Ovary (tissue), 9 donors: ENCODE measurements around the gene CNTNAP4. TPM values are rescaled to one million over a fixed set of nuclear protein-coding genes. Genes with fewer than 3 reads are reported as not detected.

ENCODE experiments used
- DNase-seq, 5 donors: peaks; one replicate each; pipeline ENCODE4 v3.0.0-alpha.2; 2019 to 2020
- H3K27ac ChIP-seq, 2 donors: fragments of 200-600 bp; one replicate each; pipeline versions ENCODE4 v1.5.1 to v1.8.0; 2019 to 2022
- H3K27me3 ChIP-seq: fragments of 200-600 bp; one replicate; pipeline ENCODE4 v1.8.0; 2022
- H3K36me3 ChIP-seq: fragments of 200-600 bp; sonication (generic); one replicate; pipeline ENCODE4 v1.5.1; 2019
- H3K4me1 ChIP-seq: one replicate; pipeline ENCODE4 v1.8.1; 2013; ENCODE audit warnings: mild to moderate bottlenecking, moderate library complexity; ENCODE audit not compliant: insufficient read depth
- H3K4me3 ChIP-seq: fragments of 200-600 bp; sonication (generic); one replicate; pipeline ENCODE4 v1.5.1; 2017
- H3K9me3 ChIP-seq, 2 donors: fragments of 200-600 bp in 1 of 2; sonication (generic) in 1 of 2; one replicate each; pipeline versions ENCODE4 v1.5.1 to v1.8.1; 2013 to 2019; ENCODE audit warnings: mild to moderate bottlenecking in 1 of 2, moderate library complexity in 1 of 2
- EP300 ChIP-seq: sonication (generic); formaldehyde crosslinking; IDR thresholded peaks from one replicate; pipeline ENCODE4 v1.6.1; 2017; ENCODE audit warnings: antibody characterized with exemption
- POLR2A ChIP-seq: fragments of 450-650 bp; IDR thresholded peaks from one replicate; pipeline ENCODE4 v1.6.1; 2017; ENCODE audit warnings: antibody characterized with exemption, mild to moderate bottlenecking, moderate library complexity
- WGBS, 3 donors: extraction: QIAGEN DNeasy Blood & Tissue Kit in 1 of 3; methylation state at CpG; one replicate each; pipeline versions ENCODE4 v1.1.5 to v1.1.7; 2013 to 2017; 5-methylcytosine and 5-hydroxymethylcytosine counted together
- intact Hi-C, 4 donors: fragments of 100-400 bp; cut with DNase I; formaldehyde crosslinking; loops; one replicate each; pipeline versions ENCODE4 v1.11.0 to v1.15.1; 2022 to 2023
- polyA plus RNA-seq, 2 donors: library from polyadenylated mRNA; stranded (reverse); fragments of 200-250 nt in 1 of 2; fragments of 350-450 nt in 1 of 2; fragmentation: Illumina TruSeq in 1 of 2; extraction: RNeasy Lipid Tissue Mini Kit (QIAGEN cat#74804) in 1 of 2; gene quantifications; one replicate each; pipeline ENCODE4 v1.2.3, GENCODE V29; 2013 to 2014
- total RNA-seq, 7 donors: library from RNA; depleted of rRNA in 2 of 7; stranded (reverse); fragments of >200 nt in 2 of 7; fragmentation: NEBNext Ultra II Directional in 3 of 7; extraction: Animal tissue kit (Norgen Biotek cat#: 25700) in 3 of 7; gene quantifications; one replicate each; pipeline versions ENCODE4 v1.1.0 to v1.2.4, GENCODE V29; 2016 to 2023
- TF ChIP-seq, protein P1 (sequence below), 3 donors: fragments of 450-650 bp in 2 of 3; fragments of 200-600 bp in 1 of 3; IDR thresholded peaks; one replicate each; pipeline versions ENCODE4 v1.5.1 to v1.8.0; 2016 to 2022; ENCODE audit warnings: antibody characterized with exemption in 3 of 3, mild to moderate bottlenecking in 1 of 3
- donor health status: DM: no; HTN: no; CAD: no; lungs with moderate emphysema.
- donor health status: DM: no; HTN: no; CAD: no.
- donor health status: Bipolar disorder and iron deficiency.
- donor health status: DM: yes; HTN: yes; CAD: no.
- donor health status: DM: no; HTN: no; CAD: no.
- donor health status: DM: yes; HTN: yes; CAD: no.

The CNTNAP4 gene
- total and polyA plus RNA-seq, 9 donors: 0.07 to 0.52 (median 0.36) TPM; not detected in 5

DNA sequence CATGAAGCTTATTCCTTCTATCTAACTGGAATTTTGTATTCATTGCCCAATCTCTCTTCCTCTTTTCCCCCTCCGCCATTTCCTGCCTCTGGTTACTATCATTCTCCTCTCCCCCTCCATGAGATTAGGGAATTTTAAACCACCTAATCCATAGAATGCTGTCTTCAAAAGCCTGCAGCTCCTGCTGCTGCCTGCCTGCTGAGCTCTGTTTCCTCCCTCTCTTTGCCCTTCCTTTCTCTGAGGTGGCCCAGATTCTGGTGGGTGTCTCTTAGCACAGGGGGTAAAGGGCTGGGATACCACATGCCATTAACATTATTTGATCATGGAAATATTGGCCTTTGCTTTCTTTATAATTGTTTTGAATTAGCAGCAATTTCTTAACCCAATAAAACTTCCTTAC is 241.6 kb downstream of the CNTNAP4 start:
- TF ChIP-seq POLR2A (no peak), EP300 (no peak)
- TF ChIP-seq, protein P1, sequence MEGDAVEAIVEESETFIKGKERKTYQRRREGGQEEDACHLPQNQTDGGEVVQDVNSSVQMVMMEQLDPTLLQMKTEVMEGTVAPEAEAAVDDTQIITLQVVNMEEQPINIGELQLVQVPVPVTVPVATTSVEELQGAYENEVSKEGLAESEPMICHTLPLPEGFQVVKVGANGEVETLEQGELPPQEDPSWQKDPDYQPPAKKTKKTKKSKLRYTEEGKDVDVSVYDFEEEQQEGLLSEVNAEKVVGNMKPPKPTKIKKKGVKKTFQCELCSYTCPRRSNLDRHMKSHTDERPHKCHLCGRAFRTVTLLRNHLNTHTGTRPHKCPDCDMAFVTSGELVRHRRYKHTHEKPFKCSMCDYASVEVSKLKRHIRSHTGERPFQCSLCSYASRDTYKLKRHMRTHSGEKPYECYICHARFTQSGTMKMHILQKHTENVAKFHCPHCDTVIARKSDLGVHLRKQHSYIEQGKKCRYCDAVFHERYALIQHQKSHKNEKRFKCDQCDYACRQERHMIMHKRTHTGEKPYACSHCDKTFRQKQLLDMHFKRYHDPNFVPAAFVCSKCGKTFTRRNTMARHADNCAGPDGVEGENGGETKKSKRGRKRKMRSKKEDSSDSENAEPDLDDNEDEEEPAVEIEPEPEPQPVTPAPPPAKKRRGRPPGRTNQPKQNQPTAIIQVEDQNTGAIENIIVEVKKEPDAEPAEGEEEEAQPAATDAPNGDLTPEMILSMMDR (IDR thresholded peaks at IDR 0.05): no peak
- H3K27ac ChIP-seq: no peak overlapping the region

DNA sequence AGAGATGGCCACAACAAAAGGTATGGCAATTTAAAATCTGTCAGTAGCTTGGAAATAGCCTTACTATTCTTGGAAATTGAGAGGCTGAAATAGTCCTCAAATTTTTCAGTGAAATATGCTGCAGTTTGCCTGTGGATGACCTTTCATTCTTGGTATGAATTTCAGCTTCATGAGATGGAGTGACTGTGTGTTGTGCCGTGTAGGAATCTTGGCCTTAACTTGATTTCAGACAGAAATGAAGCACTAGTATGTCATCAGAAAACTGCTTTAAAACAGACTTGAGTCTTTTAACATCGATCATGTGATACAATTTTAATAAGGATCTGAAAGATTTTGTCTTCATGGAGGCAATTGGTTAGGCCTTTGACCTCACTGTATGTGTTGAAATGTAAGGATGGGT is 247.2 kb downstream of the CNTNAP4 start:
- Histone ChIP-seq H3K4me1 (no peaks in the 10 kb centered on the region), H3K4me3 (no peak overlapping the region), H3K27me3 (no peaks in the 10 kb centered on the region), H3K9me3 (no peaks in the 10 kb centered on the region), H3K36me3 (no peaks in the 10 kb centered on the region), H3K27ac (no peak overlapping the region)
- no peak for DNase-seq
- intact Hi-C loops: no loop called here
- WGBS, 3 donors: 61 to 65% (median 61%) methylated on average over 2 of the region's 2 CpGs
- TF ChIP-seq EP300: no peak
- TF ChIP-seq, protein P1 (IDR thresholded peaks at IDR 0.05): no peak
- no peak for TF ChIP-seq POLR2A

More for the DNA sequence above, 241.6 kb downstream of the CNTNAP4 start:
- Histone ChIP-seq H3K4me1 (no peaks in the 10 kb centered on the region), H3K9me3 (no peaks in the 10 kb centered on the region), H3K4me3 (no peak overlapping the region), H3K27me3 (no peaks in the 10 kb centered on the region), H3K36me3 (no peaks in the 10 kb centered on the region)
- DNase-seq: no peak
- WGBS, 3 donors: 63 to 75% (median 74%) methylated on average over 1 of the region's 1 CpG
- intact Hi-C loops: no loop called here

DNA sequence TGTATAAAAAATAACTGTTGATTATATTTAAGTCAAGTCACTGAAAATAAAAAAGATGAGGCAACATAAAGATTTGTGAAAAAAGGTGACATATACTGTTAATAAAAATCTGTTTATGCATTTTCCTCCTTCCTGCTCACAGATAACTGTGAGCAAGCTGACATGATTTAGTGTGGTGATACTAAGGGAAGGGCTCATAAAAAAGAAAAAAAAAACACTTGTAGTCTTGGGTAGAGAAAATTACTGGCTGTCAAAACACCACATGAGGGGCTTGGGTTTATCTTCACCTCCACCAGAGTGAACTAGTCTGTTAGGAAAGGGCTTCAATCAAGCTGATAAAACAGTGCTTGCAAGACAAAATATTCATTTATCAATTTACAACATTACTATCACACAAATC is 247.6 kb downstream of the CNTNAP4 start:
- TF ChIP-seq, protein P1 (IDR thresholded peaks at IDR 0.05): no peak
- TF ChIP-seq POLR2A (no peak), EP300 (no peak)
- H3K4me1 ChIP-seq: no peaks in the 10 kb centered on the region
- H3K27ac ChIP-seq: no peak overlapping the region
- DNase-seq: no peak
- no peak overlapping the region for H3K4me3 ChIP-seq
- no peaks in the 10 kb centered on the region for H3K27me3 ChIP-seq
- H3K36me3 ChIP-seq: no peaks in the 10 kb centered on the region
- intact Hi-C loops: no loop called here
- no peaks in the 10 kb centered on the region for H3K9me3 ChIP-seq

DNA sequence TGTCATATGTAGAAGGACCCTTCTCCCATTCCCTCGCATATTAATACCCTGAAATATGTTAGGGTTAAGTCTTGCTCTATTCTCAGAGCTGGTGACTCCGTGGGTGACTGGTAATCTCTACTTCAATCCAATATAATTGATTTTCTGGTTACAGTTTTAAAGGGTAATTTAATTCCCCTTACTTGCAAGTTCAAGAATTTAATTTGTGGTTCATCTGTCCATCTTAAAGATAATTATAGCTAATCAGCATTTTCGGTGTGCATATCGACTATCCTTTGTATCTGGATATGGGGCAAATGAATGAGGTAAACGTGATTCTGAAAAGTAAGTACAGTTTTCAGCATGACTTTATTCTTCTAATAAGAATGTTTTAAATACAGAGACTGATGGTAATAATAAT is 250.0 kb downstream of the CNTNAP4 start:
- Histone ChIP-seq H3K9me3 (no peaks in the 10 kb centered on the region), H3K4me3 (no peak overlapping the region), H3K27me3 (no peaks in the 10 kb centered on the region), H3K27ac (no peak overlapping the region), H3K36me3 (no peaks in the 10 kb centered on the region), H3K4me1 (no peaks in the 10 kb centered on the region)
- no peak for TF ChIP-seq POLR2A
- no peak for TF ChIP-seq EP300
- TF ChIP-seq, protein P1 (IDR thresholded peaks at IDR 0.05): no peak
- DNase-seq: no peak
- intact Hi-C loops: no loop called here
- 33 to 57% (median 35%) methylated on average over 5 of the region's 5 CpGs for WGBS, 3 donors

DNA sequence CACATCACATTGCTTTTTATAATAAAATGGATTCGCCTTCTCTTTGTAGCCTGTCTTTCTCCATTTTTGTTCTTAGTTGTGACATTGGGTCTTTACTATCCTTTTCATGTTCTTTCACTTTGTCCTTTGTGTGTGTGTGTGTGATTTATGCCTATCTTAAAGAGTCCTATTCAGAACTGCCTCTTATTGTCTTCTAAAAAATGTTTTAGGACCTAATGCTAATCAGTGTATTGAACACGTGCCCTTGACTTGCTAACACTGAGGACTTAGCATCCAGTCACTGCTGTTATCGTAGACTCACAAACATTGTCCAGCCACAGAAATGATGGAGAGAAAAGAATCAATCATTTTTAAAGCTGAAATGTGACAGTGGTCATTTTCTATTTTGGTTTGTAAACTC is 251.9 kb downstream of the CNTNAP4 start:
- intact Hi-C loops: no loop called here
- no peaks in the 10 kb centered on the region for H3K4me1 ChIP-seq
- 79 to 87% (median 86%) methylated on average over 3 of the region's 3 CpGs for WGBS, 3 donors
- no peak overlapping the region for H3K4me3 ChIP-seq
- DNase-seq: no peak
- no peaks in the 10 kb centered on the region for H3K36me3 ChIP-seq
- no peak overlapping the region for H3K27ac ChIP-seq
- TF ChIP-seq, protein P1 (IDR thresholded peaks at IDR 0.05): no peak
- no peak for TF ChIP-seq EP300
- TF ChIP-seq POLR2A: no peak
- H3K27me3 ChIP-seq: no peaks in the 10 kb centered on the region
- H3K9me3 ChIP-seq: no peaks in the 10 kb centered on the region
